SK-N-SH treated with all-trans-retinoic acid at 6 μM for 48 hours (cell line): ENCODE results near the gene ECE1.

Experiments used
- CREB5 ChIP-seq: fragments of 250-450 bp; sonication (Bioruptor Pico); IDR thresholded peaks from 2 replicates; pipeline ENCODE4 v1.5.1; 2020; ENCODE audit warnings: low read depth, mild to moderate bottlenecking, moderate library complexity
- CSDC2 ChIP-seq: fragments of 250-450 bp; sonication (Bioruptor Pico); IDR thresholded peaks from 2 replicates; pipeline ENCODE4 v1.5.0; 2020; ENCODE audit warnings: mild to moderate bottlenecking, moderate library complexity
- ESRRG ChIP-seq: fragments of 250-450 bp; sonication (Bioruptor Pico); IDR thresholded peaks from 2 replicates; pipeline ENCODE4 v1.6.1; 2021; ENCODE audit warnings: mild to moderate bottlenecking
- GLIS3 ChIP-seq: fragments of 250-450 bp; sonication (Bioruptor Pico); IDR thresholded peaks from 2 replicates; pipeline ENCODE4 v1.5.0; 2020; ENCODE audit warnings: mild to moderate bottlenecking, moderate library complexity
- ISL1 ChIP-seq: fragments of 250-450 bp; sonication (Bioruptor Pico); IDR thresholded peaks from 2 replicates; pipeline ENCODE4 v2.1.2; 2022; ENCODE audit warnings: mild to moderate bottlenecking, moderate library complexity
- SNAI2 ChIP-seq: fragments of 250-450 bp; sonication (Bioruptor Pico); IDR thresholded peaks from 2 replicates; pipeline ENCODE4 v1.5.0; 2020; ENCODE audit warnings: mild to moderate bottlenecking, moderate library complexity
- TOX ChIP-seq: fragments of 250-450 bp; sonication (Bioruptor Pico); IDR thresholded peaks from 2 replicates; pipeline ENCODE4 v1.8.0; 2021; ENCODE audit warnings: mild to moderate bottlenecking, moderate library complexity, borderline replicate concordance
- ZFP3 ChIP-seq: fragments of 250-450 bp; sonication (Bioruptor Pico); IDR thresholded peaks from 2 replicates; pipeline ENCODE4 v1.5.0; 2020; ENCODE audit warnings: mild to moderate bottlenecking, moderate library complexity
- ZFP30 ChIP-seq: fragments of 450-650 bp; formaldehyde crosslinking; IDR thresholded peaks from 2 replicates; pipeline ENCODE4 v1.5.0; 2022; ENCODE audit warnings: mild to moderate bottlenecking, moderate library complexity
- ZNF8 ChIP-seq: fragments of 450-650 bp; formaldehyde crosslinking; IDR thresholded peaks from 2 replicates; pipeline ENCODE4 v1.5.0; 2020; ENCODE audit warnings: mild to moderate bottlenecking, moderate library complexity
- TF ChIP-seq, protein P1 (sequence below): fragments of 250-450 bp; sonication (Bioruptor Pico); IDR thresholded peaks from 2 replicates; pipeline ENCODE4 v1.8.0; 2020; ENCODE audit warnings: mild to moderate bottlenecking, moderate library complexity, borderline replicate concordance

DNA sequence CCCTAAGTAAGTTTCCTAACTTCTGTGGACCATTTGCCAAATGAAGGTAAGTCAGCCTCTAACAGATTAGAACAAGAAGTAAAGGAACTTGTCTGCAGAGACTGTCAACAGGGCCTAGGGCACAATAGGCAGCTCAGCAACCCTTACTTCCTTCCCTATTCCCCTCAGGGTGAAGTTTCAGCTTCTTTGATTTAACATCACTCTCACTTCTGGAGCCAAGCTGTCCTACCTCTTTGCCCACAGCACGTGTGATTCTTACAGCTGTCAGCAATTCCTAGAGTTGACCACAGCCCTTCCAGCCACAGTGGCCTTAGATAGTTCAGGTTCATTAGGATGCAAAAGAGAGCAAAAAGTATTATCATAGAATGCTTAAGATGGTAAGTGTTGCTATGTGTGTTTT, 106.0 kb downstream of the ECE1 start:
- TF ChIP-seq, protein P1, sequence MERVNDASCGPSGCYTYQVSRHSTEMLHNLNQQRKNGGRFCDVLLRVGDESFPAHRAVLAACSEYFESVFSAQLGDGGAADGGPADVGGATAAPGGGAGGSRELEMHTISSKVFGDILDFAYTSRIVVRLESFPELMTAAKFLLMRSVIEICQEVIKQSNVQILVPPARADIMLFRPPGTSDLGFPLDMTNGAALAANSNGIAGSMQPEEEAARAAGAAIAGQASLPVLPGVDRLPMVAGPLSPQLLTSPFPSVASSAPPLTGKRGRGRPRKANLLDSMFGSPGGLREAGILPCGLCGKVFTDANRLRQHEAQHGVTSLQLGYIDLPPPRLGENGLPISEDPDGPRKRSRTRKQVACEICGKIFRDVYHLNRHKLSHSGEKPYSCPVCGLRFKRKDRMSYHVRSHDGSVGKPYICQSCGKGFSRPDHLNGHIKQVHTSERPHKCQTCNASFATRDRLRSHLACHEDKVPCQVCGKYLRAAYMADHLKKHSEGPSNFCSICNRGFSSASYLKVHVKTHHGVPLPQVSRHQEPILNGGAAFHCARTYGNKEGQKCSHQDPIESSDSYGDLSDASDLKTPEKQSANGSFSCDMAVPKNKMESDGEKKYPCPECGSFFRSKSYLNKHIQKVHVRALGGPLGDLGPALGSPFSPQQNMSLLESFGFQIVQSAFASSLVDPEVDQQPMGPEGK (CRISPR knock-in tag): no peak
- TF ChIP-seq ZFP30 (CRISPR knock-in tag) (no peak), CSDC2 (CRISPR knock-in tag) (no peak), GLIS3 (CRISPR knock-in tag) (no peak), ISL1 (no peak), SNAI2 (CRISPR knock-in tag) (no peak), ZNF8 (CRISPR knock-in tag) (no peak), ESRRG (CRISPR knock-in tag) (no peak), ZFP3 (CRISPR knock-in tag) (no peak), CREB5 (CRISPR knock-in tag) (no peak), TOX (CRISPR knock-in tag) (no peak)
